Measurements from ENCODE around the gene ITK.
"Not testable (repeated sequence)": the region's sequence is repeated elsewhere in the genome, so short reads cannot be mapped to it uniquely, and the experiment has no call there.

The ITK gene

DNA sequence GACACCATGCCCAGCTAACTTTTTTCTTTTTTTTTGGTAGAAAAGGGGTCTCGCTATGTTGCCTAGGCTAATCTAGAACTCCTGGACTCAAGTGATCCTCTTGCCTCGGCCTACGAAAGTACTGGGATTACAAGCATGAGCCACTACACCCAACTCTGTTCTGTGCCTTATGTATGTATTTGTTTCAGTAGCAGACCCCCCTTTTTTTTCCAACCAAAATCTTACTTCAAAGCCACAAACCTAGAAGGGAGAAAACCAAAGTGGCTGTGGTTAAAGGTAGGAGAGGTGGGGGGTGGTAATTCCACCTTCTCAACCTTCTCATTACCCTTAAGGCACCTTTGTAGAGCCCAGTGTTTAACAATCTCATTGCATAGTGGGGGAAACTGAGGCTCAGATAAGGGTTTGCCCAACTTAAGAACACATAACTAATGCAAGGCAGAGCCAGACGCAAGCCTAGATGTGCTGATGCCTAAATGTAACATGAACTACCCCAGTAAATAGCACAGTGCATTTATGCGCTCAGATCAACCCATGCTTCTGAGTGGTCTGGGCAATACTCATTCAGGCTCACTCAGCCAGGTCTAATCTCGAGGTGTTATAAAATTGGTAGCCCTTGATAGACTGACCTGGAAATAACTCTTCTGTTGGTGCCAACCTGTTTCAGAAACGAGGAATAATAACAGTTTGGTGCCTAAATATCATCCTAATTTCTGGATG is 33.0 kb downstream of the ITK start:
- no peak for DNase-seq

DNA sequence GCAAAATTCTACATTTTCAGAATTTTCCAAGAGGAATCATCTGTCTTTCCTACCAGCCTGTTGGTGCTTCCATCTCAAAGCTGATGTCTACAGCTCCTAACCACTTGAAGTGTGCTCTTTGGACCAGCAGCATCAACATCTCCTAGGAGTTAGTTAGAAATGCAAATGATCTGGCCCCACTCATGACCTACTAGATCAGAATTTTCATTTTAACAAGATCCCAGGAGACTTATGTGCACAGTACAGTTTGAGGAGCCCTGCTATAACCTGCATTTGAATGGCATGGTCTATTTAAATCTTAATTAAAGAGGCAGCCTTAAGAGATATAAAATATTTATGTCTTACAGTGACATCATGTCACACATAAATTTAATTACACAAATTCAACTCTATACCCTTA is 33.8 kb downstream of the ITK start:
- no peak for DNase-seq

DNA sequence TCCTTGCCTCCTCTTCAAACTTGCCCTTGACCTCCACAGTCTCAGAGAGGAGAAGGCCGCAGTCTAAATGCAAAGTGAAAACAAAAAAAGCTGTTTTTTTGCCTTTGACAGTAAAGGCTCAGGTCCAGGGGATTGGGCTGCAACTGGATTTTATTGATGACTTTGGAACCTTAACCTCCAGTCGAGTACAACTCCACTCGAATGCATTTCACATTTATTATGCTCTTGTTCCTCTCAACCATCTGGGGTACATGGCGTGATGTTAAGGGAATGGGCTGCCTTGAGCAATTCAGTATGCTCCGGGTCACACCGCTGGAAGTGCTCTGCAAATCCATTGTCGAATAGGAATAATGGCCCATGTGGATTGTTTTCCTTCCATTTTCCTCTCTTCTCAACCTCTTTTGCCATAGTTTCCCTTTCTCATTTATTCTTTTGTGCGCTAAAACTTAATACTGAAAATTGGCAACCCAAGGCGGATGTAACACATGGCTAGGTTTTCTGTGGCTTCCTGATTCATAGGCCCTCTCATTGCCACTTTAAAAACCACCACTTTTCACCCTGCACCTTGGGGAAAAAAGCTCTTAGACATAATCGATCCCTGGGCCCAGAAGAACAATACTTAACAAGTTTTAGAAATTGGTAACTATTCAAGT is 34.3 kb downstream of the ITK start:
- no peak for DNase-seq

DNA sequence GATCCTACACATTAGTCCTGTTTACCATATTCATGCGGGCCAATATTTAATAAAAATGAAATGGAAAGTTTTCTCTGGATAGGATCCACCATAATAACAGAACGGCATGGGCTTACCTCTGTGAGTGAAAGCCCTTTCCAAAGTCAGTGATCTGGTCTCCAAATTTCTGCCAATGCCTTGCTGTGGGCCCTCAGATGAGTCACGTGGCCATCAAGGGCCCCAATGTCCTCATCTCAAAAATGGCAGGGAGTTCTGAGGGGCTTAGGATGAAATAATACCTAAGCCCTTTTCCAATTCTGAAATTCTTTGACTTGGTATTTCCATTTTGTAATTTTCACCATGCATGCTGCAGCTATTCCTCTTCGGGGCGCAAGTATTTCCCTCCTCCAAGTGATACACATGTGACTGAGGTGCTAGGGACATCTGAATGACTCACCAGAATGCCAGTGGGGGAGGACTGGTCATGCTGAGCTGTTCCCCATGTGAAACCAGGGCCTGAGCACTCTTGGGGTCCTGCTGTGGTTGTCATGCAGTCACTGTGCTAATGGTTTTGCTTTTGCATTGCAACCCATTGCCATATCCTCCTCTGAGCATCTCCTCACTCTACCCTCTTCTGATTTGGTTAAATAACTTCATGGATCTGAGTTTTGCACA is 35.0 kb downstream of the ITK start:
- no peak for DNase-seq

DNA sequence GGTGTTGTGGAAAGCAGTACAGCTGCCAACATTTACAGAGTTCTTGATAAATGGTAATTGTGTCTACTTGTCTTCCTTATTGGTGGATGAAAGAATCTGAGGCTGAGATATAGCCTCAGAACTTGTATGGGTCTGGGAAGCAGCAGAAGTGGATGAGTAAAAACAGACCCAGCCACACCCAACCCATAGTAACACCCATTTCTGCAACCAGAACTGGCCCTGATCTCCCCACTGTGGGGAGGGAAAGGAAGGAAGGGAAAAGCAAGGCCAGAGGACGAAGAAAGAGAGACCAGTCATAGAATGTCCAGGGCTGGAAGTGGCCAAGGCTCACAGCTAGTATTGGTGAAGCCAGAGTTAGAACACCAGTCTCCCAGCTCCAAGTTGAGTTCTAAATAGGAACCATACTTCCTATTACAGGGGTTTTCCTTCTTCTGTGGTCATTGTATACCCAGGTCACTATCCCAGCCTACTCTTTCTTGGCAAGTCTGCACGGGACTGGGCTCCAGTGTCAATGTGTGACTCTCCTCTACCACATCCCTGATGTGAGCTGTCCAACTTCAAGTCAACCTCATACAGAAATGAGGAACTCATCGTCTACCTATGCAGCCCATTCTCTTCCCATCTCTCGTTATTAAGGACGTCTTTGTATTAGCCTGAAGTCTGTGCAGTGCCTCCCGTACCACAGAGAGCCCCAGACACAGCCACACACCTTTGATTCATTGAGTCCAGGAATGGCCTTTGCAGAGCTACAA is 35.9 kb downstream of the ITK start:
- DNase-seq = no peak

DNA sequence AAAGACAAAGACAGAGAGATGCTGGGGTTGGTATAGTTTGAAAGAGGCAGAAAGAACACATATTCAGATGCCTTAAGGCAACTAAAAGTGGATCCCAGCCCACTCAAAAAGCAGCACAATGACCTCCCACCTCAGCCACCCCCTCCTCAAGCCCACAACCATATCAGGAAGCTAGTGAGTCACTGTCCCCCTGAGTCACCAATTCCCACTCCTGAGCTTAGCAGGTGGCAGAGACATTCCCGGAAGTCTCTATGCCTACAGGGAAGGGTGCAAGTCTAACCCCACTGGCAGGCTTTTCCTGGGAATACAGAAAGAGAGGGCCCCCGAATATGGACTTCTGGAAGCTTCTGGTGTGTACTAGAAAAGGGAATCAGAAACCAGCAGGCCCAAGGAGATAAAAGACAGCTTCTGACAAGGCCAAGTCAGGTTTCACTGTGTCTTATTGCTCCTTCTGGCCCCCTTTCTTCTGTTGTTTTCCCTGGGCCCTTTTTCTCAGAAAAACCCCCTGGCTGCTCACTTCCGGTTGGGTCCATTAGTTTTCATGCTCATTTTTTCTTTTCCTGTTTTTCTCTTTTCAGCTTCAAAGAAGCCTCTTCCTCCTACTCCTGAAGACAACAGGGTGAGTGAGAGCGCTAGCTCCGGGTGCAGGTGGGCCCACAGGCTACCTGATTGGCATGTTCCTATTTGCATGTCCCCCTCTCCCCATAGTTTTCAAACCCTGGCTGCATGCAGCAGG is 36.8 kb downstream of the ITK start:
- DNase-seq = peak; percentile 48

DNA sequence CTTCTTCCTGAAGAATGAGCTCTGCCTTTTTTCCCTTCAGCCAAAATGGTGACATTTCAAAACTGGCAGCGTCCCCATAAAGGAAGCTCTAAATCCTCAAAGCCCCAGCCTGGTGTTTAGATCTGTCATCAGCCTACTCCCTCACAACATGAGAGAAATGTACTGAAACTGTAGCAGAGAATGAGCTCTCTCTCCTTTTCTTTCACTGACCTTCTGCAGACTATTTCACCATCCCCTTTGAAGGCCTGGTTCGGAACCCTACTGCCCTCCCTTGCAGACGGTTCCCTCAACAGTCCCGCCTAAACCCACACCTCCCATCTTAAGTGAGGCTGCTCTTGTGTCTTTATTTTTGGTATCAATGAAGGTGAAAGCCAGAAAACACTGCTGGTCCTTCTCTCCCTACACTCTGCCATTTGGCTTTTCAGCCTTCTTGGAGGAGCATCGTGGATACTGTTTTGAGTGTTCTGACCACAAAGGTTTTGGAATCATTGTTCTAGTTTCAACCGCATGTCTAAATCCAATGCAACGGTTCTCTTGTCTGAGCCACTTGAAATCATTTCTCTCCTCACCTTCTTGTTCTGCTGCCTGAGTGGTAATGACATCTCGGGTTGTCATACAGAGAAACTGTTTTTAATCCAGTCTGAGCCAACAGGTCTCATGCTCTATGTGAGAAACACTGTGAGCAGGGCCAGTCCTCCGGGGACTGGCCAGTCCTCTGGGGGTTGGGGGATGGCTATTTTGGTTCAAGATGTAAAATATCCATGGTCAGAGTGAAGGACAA is 39.0 kb downstream of the ITK start:
- DNase-seq = no peak

DNA sequence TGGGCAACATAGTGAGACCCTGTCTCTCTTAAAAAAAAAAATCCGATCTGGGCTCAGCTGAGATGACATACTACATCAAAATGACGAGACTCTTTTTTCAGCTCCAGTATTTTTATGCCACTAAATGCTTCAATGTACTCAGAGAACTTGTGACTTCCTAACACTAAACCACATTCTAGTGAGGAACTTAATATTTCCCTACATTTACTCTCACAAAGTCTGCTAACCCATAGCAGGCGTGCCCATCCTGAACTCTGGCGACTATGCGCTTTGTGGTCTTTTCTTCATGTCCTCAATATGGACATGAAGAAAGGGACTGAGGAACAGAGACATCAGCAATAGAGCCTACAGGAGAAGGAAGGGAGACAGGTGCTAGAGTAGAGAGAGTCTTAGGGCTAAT is 41.3 kb downstream of the ITK start:
- DNase-seq = no peak

DNA sequence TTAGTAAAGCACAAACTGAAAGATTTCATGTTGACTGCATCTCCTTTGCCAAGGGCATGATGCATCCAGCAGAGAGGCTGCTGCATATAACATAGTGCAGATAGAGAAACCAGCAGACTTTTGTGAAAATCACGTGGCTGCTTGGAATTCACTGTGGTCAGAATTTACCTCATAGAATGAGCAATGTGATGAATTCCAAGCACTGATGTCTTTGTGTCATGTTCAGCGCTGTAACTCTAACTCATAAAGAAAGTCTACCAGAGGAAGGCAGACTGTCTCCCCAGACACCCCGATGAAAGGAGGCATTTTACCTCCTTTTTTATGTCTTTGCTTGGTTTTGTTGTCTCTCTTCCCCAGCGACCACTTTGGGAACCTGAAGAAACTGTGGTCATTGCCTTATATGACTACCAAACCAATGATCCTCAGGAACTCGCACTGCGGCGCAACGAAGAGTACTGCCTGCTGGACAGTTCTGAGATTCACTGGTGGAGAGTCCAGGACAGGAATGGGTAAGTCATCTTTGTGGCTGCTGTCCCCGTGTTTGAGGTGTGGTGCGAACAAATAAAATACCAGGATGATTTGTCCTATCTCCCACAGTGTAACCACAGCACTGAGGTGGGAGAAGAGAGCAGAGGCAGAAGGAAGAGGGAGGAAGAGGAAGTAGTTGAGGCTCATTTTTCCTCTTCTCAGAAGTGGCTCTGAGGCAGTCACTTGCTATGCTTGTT is 42.0 kb downstream of the ITK start:
- no peak for DNase-seq

DNA sequence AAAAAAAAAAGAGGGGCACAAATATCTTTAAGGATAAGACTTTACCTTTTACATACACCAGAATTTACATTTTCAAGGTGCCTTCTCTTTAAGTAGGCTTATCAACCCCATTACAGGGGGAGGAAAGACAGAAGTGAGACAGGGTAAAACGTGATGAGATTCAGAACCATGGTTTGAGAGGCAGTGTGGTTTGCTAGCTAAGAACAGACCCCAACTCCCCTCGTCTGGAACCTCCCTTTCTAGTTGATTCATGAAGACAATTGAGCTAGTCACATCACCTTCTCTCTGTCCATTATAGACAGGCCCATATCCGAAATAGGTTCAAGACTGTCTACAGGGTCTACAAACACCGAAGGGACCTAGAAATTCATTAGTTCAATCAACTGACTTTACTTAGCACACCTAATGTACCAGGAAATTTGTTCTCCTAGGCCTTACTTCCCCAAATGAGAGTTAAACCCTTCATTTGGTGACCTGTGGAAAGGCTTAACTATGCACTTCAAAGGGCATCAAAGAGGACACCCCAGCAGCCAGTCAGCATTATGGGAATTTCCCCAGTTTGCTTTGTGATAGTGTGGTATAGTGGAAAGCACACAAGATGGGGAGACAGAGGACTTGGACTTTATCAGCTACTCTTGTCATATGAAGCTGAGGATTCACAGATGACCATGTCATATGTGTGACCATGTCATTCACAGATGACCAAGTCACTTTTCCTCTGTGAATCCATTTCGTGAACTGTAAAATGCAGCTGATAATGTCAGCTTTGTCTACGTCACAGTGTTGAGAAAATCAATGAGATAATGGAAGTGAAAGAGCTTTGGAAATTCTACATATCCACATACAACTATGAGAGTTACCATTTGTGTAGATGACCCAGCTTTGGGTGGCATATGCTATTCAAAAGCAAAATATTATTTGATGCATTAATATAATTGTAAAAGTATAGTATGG is 45.1 kb downstream of the ITK start:
- no peak for DNase-seq

DNA sequence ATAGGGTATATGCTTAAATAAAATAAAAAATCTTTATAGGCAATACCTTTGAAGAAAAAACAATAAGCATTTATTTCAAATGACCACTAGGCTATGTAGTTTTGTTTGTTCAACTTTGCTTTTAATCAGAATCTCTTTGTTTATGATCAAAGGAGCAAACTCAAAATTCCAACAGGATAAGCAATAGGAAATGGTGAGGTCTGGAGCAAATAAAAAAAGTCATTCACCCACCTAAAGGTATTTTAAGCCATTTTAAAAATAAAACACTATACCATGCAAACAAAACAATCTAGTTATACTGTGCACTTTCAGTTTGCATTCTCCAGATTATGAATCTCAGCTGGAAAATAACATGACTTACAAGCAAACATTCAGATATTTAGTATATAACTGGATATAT is 50.0 kb downstream of the ITK start:
- DNase-seq = no peak

DNA sequence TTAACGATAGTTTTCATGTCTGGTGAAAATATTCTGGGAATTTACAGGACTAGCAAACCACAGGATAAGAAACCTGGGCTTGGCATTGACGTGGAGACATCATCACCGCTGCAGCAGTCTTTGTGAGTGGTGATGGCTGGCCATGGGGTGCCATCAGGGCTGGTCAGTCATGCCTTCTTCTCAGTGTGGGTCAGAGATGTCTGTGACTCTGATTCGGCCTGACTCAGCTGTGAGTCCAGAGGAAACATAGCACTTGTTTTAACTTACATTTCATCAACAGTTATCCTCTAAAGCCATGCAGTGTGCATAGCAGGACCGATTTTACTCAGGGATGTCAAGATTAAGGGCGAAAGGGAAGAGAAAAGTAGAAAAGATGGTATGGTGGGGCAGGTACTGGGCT is 52.1 kb downstream of the ITK start:
- DNase-seq = no peak

DNA sequence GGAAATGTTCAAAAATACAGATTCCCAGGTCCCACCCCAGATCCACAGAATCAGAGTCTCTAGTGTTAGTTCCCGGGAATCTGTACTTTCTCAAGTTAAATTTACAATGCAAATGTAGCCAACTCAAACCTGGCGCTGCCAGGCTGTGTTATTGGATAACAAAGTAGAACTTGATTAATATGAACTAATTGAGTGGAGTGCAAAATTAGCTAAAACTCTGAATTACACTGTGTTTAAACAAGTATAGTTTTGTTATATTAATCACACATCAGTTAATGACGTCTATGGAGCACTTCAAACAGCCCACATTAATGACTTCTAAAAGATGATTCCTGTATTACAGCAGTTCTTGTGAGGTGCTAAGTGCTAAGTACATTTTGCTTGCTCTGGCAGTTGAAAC is 52.9 kb downstream of the ITK start:
- no peak for DNase-seq

DNA sequence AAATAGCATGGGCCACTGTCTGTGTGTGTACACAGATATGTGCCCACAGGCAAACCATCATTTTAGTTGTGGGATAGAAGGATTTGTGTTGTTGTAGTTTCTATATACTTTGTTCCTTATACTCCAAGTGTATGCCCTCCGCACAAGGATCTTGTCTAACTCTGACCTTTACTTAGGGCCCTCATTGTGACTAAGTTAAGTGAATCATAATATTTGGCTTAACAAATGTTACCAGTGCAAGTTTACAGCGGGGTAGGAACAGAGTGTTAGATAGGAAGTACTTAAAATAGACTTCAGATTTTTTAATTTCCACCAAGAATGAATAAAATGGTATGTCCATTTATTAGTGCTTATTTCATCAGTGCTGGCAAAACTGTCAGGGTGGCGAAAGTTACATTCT is 55.8 kb downstream of the ITK start:
- no peak for DNase-seq

DNA sequence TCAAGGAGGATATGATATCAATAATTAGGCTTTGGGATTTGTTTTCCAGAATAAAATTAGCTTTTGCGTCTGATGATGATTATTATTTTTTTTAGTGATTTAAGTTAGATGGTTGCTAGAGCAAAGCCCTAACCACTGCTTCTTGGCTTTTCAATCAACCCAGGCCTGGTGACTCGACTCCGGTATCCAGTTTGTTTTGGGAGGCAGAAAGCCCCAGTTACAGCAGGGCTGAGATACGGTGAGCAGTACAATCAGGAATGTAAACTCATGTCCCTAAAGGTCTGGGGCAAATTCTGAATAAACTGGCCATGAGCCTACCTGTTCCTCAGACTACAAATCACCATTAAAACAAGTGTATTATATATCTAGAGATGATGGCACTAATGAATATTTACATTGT is 60.8 kb downstream of the ITK start:
- no peak for DNase-seq

DNA sequence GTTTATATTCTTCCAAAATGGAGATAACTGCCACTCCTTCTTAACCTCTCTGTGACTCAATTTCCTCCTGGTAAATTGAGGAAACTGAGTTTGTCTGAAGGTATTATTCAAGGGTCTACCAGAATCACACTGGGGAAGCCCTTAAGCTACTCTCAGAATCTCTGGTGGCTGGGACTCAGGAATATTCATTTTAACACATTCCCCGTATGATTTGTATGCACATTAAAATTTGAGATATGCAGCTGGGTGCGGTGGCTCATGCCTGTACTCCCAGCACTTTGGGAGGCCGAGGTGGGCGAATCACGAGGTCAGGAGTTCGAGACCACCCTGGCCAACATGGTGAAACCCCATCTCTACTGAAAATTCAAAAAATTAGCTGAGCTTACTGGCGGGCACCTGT is 64.1 kb downstream of the ITK start:
- DNase-seq = not testable (repeated sequence)

DNA sequence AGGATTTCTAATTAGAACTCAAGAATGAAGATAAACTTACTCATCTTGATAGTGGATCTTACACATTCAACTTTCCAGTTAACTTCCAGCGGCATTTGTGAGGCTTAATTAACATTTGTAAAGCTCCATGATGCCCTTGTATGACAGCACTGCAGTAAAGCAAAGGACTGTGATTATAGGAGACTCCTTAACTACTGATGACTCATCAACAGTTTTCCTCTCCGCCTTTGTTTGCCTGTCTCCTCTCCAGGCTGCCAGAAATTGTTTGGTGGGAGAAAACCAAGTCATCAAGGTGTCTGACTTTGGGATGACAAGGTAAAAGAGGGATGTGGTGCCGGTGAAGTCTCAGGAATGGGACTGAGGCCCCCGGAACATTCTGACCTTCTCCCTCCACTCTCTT is 64.8 kb downstream of the ITK start:
- no peak for DNase-seq

DNA sequence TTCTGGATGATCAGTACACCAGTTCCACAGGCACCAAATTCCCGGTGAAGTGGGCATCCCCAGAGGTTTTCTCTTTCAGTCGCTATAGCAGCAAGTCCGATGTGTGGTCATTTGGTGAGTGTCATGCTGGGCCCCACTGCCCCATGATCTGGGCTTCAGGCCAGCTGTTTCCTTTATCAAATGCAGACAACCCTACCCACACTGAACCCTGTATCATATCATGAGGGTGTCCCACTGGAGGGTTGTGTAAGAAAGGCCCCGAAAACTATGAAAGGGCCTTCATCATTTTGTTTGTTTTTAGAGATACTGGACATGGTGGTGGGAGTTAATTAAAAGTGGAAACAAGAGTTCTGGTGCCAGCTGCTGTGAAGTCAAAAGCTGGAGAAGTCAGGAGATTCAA is 65.2 kb downstream of the ITK start:
- DNase-seq = no peak

DNA sequence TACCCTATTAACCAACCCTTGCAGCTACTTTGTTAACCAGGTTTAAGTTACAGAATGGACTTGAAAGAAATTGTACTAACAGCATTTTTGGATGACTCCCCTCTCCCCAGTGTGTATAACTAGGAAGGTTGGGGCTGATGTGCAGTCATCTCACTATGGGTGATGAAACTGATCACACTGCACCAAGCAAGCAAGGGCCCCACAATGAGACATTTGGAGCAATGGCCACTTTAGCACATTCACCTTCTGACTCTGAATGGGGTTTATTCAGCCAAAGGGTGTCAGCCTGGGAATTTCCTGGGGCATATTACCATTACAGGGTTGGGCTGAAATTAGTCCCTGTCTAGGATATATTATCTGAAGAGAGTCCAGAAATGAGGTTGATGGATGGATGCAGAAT is 66.6 kb downstream of the ITK start:
- no peak for DNase-seq

DNA sequence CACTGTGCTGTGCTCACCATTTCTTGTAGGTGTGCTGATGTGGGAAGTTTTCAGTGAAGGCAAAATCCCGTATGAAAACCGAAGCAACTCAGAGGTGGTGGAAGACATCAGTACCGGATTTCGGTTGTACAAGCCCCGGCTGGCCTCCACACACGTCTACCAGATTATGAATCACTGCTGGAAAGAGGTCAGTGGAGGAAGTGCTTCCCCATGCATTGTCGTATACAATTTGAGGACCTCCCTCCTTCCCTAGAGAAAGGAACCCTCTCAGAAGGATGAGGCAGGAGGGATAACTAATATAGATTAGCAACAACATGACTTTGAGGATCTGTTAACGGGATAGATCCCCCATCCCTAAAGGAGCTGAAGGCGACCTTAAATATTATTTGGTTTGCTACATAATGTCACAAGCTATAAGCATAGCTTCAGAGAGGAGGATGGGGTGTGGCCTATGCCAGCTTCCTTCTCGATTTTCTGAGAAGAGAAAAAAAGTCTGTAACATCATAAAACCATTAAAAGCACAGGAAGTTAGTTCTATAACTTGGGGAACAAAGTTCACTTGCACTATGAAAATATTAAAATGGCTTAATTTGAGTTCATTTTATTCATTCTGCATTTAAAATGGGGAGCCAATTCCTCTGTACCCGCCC is 68.3 kb downstream of the ITK start:
- no peak for DNase-seq
